ENCODE data around the gene PROS1. TPM values are rescaled to one million over a fixed set of nuclear protein-coding genes. Genes with fewer than 3 reads are reported as not detected.
A peak's percentile ranks its signal among the peaks of the same experiment; 100 is the strongest.

The PROS1 gene
- total RNA-seq, 4 donors from 2014 or later = 20.0 to 84.4 (median 39.9) TPM

- intact Hi-C loops (cut with DNase I) = no loop called here
- Histone ChIP-seq H3K9me3 (no peaks in the 10 kb centered on the region), H3K27me3 (no peaks in the 10 kb centered on the region), H3K27ac (peak overlapping the region in 1 of 3 donors; percentile 43), H3K4me3 (replicated peaks in 1 of 3) (no peak overlapping the region), H3K36me3 (no peaks in the 10 kb centered on the region), H3K4me1 (peaks cover 21 to 24% of the 10 kb centered on the region in 2 donors)
- TF ChIP-seq POLR2A (IDR thresholded peaks at IDR 0.05) = no peak
- TF ChIP-seq CTCF (IDR thresholded peaks at IDR 0.05) = no peak
- WGBS, 2 donors = 85 to 86% methylated on average over 3 of the region's 3 CpGs
- DNase-seq = no peak
Observed at GRCh38 chr3:93989241-93989640, 15.5 kb upstream of the PROS1 start.

- Histone ChIP-seq H3K27ac (peak overlapping the region in 2 of 3 donors; percentile 13 to 43), H3K4me1 (peaks cover 21 to 24% of the 10 kb centered on the region in 2 donors), H3K27me3 (no peaks in the 10 kb centered on the region), H3K4me3 (replicated peaks in 1 of 3) (no peak overlapping the region), H3K36me3 (no peaks in the 10 kb centered on the region), H3K9me3 (no peaks in the 10 kb centered on the region)
- 85 to 91% methylated on average over 9 of the region's 9 CpGs for WGBS, 2 donors
- DNase-seq = peak in 1 of 2 donors; percentile 25
- intact Hi-C loops (cut with DNase I) = no loop called here
- no peak for TF ChIP-seq POLR2A (IDR thresholded peaks at IDR 0.05)
- no peak for TF ChIP-seq CTCF (IDR thresholded peaks at IDR 0.05)
Observed at GRCh38 chr3:93988764-93989163, 15.1 kb upstream of the PROS1 start.

GRCh38 chr3:93988283-93988682, 14.6 kb upstream of the PROS1 start:
- peak overlapping the region in 2 of 3 donors; percentile 13 to 43 for H3K27ac ChIP-seq
- intact Hi-C loops (cut with DNase I) = no loop called here
- no peaks in the 10 kb centered on the region for H3K9me3 ChIP-seq
- H3K4me3 ChIP-seq (replicated peaks in 1 of 3) = no peak overlapping the region
- H3K36me3 ChIP-seq = no peaks in the 10 kb centered on the region
- TF ChIP-seq CTCF (IDR thresholded peaks at IDR 0.05) (no peak), POLR2A (IDR thresholded peaks at IDR 0.05) (no peak)
- H3K4me1 ChIP-seq = peaks cover 21 to 24% of the 10 kb centered on the region in 2 donors
- DNase-seq = no peak
- no peaks in the 10 kb centered on the region for H3K27me3 ChIP-seq

GRCh38 chr3:93984618-93985017, 10.9 kb upstream of the PROS1 start:
- 91 to 97% methylated on average over 5 of the region's 5 CpGs for WGBS, 2 donors
- Histone ChIP-seq H3K4me3 (replicated peaks in 1 of 3) (no peak overlapping the region), H3K27me3 (no peaks in the 10 kb centered on the region), H3K36me3 (no peaks in the 10 kb centered on the region), H3K9me3 (no peaks in the 10 kb centered on the region), H3K4me1 (peaks cover 18 to 23% of the 10 kb centered on the region in 2 donors), H3K27ac (no peak overlapping the region)
- TF ChIP-seq POLR2A (IDR thresholded peaks at IDR 0.05) (no peak), CTCF (IDR thresholded peaks at IDR 0.05) (no peak)
- no peak for DNase-seq
- intact Hi-C loops (cut with DNase I) = no loop called here

GRCh38 chr3:93983408-93983807, 9.7 kb upstream of the PROS1 start:
- WGBS, 2 donors = 93 to 96% methylated on average over 3 of the region's 3 CpGs

More at GRCh38 chr3:93983408-93983807, 9.7 kb upstream of the PROS1 start:
- TF ChIP-seq CTCF (IDR thresholded peaks at IDR 0.05) (no peak), POLR2A (IDR thresholded peaks at IDR 0.05) (no peak)
- Histone ChIP-seq H3K27me3 (no peaks in the 10 kb centered on the region), H3K4me1 (peaks cover 13 to 17% of the 10 kb centered on the region in 2 donors), H3K4me3 (replicated peaks in 1 of 3) (no peak overlapping the region), H3K27ac (no peak overlapping the region), H3K9me3 (no peaks in the 10 kb centered on the region), H3K36me3 (no peaks in the 10 kb centered on the region)
- intact Hi-C loops (cut with DNase I) = no loop called here
- no peak for DNase-seq
